ENCODE measurements around the gene PLEKHH2. TPM values are rescaled to one million over a fixed set of nuclear protein-coding genes. Genes with fewer than 3 reads are reported as not detected.

PLEKHH2 gene
- total RNA-seq, 1 donor from 2014 or later = 2.3 TPM

GRCh38 chr2:43763091-43763490 is 126.0 kb downstream of the PLEKHH2 start:
- Histone ChIP-seq H3K27me3 (ENCODE audit: control insufficient read depth, insufficient read depth, low read length) (no peaks in the 10 kb centered on the region), H3K4me3 (ENCODE audit: low read depth, low read length) (no peak overlapping the region), H3K36me3 (ENCODE audit: control insufficient read depth, insufficient read depth, low read length) (no peaks in the 10 kb centered on the region)
- no peak for DNase-seq (ENCODE audit: low read depth)
- TF ChIP-seq CTCF (IDR thresholded peaks at IDR 0.05; ENCODE audit: insufficient read depth, low read length, poor library complexity, severe bottlenecking) = no peak

DNA sequence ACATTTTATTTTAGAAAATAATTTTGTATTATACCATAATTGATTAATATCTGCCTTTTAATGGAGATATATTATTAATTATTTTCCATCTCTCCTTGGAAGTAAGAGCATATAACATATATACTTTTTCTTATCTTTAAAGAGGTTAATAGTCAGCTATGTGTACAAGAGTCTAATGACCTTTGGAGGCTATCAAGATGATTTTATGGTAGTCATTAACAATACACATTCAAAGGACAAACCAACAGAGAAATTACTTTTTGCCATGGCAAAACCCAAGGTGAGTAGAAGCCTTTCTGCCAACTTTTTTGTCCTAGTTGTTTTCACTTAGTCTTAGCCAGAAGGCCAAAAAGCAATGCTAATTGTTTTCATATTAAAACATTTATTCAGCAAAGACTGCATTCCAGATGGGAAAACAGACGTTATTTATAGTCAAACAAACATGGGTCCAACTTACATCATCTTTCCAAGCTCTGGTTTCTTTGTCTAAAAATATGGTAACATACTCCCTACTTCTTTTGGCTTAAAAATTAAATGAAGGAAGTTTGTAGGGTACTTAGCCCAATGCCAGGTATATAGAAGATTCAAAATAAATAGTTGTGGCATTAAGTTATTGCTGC is 127.1 kb downstream of the PLEKHH2 start:
- TF ChIP-seq CTCF (IDR thresholded peaks at IDR 0.05; ENCODE audit: insufficient read depth, low read length, poor library complexity, severe bottlenecking) = no peak
- no peaks in the 10 kb centered on the region for H3K27me3 ChIP-seq (ENCODE audit: control insufficient read depth, insufficient read depth, low read length)

GRCh38 chr2:43766006-43766405 is 128.9 kb downstream of the PLEKHH2 start:
- no peak overlapping the region for H3K4me3 ChIP-seq (ENCODE audit: low read depth, low read length)
- no peaks in the 10 kb centered on the region for H3K36me3 ChIP-seq (ENCODE audit: control insufficient read depth, insufficient read depth, low read length)
- H3K27me3 ChIP-seq (ENCODE audit: control insufficient read depth, insufficient read depth, low read length) = no peaks in the 10 kb centered on the region
- TF ChIP-seq CTCF (IDR thresholded peaks at IDR 0.05; ENCODE audit: insufficient read depth, low read length, poor library complexity, severe bottlenecking) = no peak
- DNase-seq (ENCODE audit: low read depth) = peak; percentile 77

More for the DNA sequence above, 127.1 kb downstream of the PLEKHH2 start:
- no peak overlapping the region for H3K4me3 ChIP-seq (ENCODE audit: low read depth, low read length)
- no peak for DNase-seq (ENCODE audit: low read depth)
- H3K36me3 ChIP-seq (ENCODE audit: control insufficient read depth, insufficient read depth, low read length) = no peaks in the 10 kb centered on the region

- Histone ChIP-seq H3K27me3 (ENCODE audit: control insufficient read depth, insufficient read depth, low read length) (no peaks in the 10 kb centered on the region), H3K4me3 (ENCODE audit: low read depth, low read length) (peak within 1 kb of the TSS; percentile 73), H3K36me3 (ENCODE audit: control insufficient read depth, insufficient read depth, low read length) (no peaks in the 10 kb centered on the region)
- TF ChIP-seq CTCF (IDR thresholded peaks at IDR 0.05; ENCODE audit: insufficient read depth, low read length, poor library complexity, severe bottlenecking) = no peak
- DNase-seq (ENCODE audit: low read depth) = peak; percentile 81
These were observed 137.0 kb downstream of the PLEKHH2 start, which contains the start of gene DYNC2LI1 for GRCh38 chr2:43773876-43774613. TSS of gene DYNC2LI1 (plus strand) at chr2:43774039. CDS start at chr2:43774139, 100 bp downstream.

GRCh38 chr2:43774617-43775016 is 137.6 kb downstream of the PLEKHH2 start:
- Histone ChIP-seq H3K4me3 (ENCODE audit: low read depth, low read length) (peak overlapping the region; percentile 73), H3K27me3 (ENCODE audit: control insufficient read depth, insufficient read depth, low read length) (no peaks in the 10 kb centered on the region), H3K36me3 (ENCODE audit: control insufficient read depth, insufficient read depth, low read length) (no peaks in the 10 kb centered on the region)
- DNase-seq (ENCODE audit: low read depth) = no peak
- TF ChIP-seq CTCF (IDR thresholded peaks at IDR 0.05; ENCODE audit: insufficient read depth, low read length, poor library complexity, severe bottlenecking) = no peak
